Tibial nerve (tissue), 4 donors: ENCODE results near the gene SLC2A9.

Experiments
- EP300 ChIP-seq, 2 donors: sonication (generic); formaldehyde crosslinking; IDR thresholded peaks; one replicate each; pipeline ENCODE4 v1.6.1; 2017; ENCODE audit warnings: antibody characterized with exemption in 2 of 2, mild to moderate bottlenecking in 1 of 2
- POLR2A ChIP-seq, 2 donors: fragments of 450-650 bp; IDR thresholded peaks; one replicate each; pipeline ENCODE4 v1.6.1; 2017; ENCODE audit warnings: antibody characterized with exemption in 2 of 2, mild to moderate bottlenecking in 2 of 2, moderate library complexity in 2 of 2
- TF ChIP-seq, protein P1 (sequence below), 5 experiments: fragments of 200-600 bp in 3 of 5; fragments of 450-650 bp in 2 of 5; sonication (generic) in 3 of 5; IDR thresholded peaks; one replicate each; pipeline ENCODE4 v1.5.1; 2016 to 2019; ENCODE audit warnings: antibody characterized with exemption in 5 of 5, mild to moderate bottlenecking in 3 of 5, moderate library complexity in 2 of 5

DNA sequence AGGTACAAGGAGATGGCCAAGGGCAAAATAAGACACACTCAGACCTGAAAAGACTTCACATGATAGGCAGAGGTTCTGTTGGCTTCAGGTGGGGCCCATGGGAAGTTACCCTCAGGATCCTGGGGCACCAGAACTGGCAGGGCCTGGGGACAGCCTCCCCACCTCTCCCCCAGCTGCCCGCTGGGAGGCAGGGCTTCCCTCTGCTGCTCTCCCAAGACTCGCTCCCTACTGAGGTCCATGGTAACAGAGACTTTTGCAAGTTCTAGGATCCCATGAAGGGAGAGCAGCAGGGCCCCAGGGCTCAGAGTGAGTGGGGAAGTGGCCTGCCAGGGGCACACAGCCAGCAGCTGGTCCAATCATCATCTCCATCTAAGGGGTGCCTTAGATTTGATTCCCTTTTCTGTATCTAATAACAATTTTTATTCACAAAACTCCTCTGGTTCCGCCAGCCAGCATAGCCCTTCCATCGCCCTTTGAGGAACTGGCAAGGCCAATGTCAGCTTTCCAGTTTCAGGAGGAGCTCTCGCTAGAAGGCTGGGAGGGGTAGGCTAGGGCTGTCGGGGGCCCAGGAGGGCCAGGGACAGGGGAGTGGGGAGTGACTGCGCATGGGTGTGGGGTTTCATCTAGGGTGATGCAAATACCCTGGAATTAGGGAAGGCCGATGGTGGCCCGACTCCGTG, 78.2 kb downstream of the SLC2A9 start:
- TF ChIP-seq, protein P1, sequence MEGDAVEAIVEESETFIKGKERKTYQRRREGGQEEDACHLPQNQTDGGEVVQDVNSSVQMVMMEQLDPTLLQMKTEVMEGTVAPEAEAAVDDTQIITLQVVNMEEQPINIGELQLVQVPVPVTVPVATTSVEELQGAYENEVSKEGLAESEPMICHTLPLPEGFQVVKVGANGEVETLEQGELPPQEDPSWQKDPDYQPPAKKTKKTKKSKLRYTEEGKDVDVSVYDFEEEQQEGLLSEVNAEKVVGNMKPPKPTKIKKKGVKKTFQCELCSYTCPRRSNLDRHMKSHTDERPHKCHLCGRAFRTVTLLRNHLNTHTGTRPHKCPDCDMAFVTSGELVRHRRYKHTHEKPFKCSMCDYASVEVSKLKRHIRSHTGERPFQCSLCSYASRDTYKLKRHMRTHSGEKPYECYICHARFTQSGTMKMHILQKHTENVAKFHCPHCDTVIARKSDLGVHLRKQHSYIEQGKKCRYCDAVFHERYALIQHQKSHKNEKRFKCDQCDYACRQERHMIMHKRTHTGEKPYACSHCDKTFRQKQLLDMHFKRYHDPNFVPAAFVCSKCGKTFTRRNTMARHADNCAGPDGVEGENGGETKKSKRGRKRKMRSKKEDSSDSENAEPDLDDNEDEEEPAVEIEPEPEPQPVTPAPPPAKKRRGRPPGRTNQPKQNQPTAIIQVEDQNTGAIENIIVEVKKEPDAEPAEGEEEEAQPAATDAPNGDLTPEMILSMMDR (IDR thresholded peaks at IDR 0.05): no peak
- TF ChIP-seq POLR2A (IDR thresholded peaks at IDR 0.05) (no peak), EP300 (IDR thresholded peaks at IDR 0.05) (no peak)
